Activated CD4-positive, alpha-beta T cell treated with anti-CD3 and anti-CD28 coated beads, Interleukin-2, amount 50 U/mL, for 1 hour (primary cell): ENCODE measurements around the gene WWOX.

Experiments
- DNase-seq: peaks from one replicate; pipeline ENCODE4 v3.0.0-alpha.2; 2020

Gene WWOX

GRCh38 chr16:78445818-78446217, 346.4 kb downstream of the WWOX start:
- no peak for DNase-seq

- DNase-seq: no peak
Measured at GRCh38 chr16:78446486-78446885, 347.0 kb downstream of the WWOX start.

DNA sequence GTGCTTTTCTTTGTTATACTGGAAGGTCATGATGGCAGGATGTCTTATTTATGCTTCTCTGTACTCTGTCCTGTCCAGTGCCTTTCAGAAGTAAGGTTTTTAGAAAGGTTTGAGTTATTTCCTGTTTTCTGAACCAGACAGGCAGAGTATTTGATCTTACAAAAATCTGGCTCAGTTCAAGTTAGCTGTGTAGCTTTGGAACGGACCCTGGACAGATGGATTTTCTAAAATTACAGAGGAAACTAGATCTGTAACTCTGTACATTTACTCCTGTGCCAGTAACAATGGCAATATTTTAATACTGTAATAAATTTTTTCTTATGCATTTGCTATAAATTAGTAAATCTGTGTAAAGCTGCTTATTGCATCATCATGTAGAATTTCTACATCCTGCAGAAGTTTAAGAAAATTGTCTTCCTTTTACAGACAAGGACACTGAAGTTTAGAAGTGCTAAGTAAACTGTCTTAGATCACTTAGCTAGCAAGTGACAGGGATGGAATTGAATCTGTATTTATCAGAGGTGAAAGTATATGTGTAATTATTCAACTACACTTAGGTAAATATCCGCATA, 347.6 kb downstream of the WWOX start:
- DNase-seq: no peak

DNA sequence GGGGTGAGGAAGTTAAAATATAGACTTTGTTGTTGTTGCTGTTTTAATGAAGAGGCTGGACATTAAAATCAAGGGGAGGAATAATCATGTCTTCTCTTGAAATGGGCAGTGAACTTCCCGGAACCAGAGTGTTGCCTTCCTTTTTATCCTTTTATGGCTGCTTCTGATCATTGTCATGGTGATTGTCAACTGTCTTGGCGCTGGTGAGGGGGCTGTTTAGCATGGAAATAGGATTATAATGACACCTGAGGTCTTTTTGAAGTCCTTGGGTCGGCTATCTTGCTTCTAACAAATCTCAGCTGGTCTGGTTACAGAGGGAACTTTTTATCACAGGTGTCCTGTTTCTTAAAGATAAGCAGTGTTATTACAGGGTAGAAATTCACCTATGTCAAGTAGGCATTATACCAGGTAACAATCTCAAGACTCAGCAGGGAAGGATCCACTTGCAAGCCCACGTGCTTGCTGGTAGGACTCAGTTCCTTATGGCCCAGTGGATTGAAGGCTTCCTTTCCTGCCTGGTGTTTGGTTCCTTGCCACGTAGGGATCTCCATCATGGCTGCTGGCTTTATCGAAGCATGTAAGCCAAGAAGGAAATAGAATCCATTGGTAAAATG, 349.3 kb downstream of the WWOX start:
- DNase-seq: no peak

DNA sequence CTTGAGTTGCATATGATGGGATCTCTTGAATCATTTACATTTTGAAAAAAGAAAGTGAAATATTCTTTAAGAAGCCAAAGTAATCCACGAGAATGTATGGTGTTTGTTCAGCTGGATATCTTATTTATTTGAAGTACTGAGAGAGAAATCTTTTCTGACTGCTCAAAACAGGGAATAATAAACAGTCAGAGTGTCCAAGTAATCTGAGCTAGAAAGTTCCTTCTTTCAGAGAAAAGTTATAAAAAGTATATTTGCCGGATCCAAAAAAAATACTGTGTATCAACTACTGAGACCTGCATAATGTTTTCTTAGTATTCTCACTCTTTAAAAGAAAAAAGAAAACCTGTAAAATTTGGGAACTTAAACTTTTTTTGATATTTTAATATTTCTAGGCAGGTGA, 350.8 kb downstream of the WWOX start:
- DNase-seq: no peak

GRCh38 chr16:78452025-78452555, 352.6 kb downstream of the WWOX start:
- DNase-seq: no peak

DNA sequence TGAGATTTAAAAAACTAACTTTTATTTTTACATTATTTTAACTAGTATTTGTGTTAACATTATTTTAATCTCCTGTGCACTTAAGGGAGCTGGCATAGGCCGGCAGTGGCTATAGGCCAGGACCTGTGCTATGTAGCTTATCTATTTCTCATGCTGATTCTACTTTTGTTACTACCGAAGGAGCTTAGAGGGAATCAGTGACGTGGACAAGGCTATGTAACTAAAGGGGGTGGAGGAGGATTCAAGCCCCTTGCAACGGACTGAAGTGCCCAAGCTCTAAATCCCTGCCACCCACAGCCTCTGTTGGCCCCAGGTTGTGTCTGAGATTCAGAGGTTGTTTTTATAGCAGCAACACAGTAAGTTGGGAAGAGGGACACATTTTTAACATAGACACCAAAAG, 356.4 kb downstream of the WWOX start:
- no peak for DNase-seq

DNA sequence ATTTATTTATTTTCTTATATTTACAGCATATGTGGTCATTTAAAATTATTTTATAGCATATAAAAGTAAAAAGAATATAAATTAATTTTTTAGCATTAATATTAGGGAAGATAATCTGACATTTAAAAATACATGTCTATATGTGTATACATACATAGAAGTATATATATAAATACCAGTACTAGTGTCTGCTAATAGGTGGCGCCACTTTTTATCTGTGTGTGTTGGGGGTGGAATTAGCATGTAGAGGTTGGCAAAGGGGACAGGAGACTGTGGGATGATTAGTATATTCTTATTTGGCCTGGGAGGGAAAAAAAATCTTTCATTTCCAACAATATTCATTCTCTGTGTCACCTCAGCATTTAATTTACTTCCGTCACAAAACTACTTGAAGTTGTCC, 359.1 kb downstream of the WWOX start:
- no peak for DNase-seq

DNA sequence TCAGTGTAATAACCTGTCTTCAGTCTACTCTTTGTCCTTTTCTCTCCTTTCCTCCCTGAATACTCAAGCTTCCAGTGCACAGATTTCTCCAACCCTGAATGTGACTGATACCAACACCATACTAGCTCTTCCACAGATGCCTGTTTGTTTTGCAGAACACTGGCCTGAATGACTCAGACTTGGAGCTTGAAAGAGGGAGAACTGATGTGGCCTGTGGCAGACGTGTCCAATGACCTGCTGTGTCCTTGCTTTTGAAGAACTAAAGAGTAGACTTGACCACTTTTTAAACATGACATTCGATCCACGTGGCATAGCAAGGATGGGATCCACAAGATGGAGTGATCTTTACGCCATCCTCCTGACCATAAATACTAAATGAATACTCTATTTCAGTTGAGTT, 361.0 kb downstream of the WWOX start:
- no peak for DNase-seq

GRCh38 chr16:78461087-78461486, 361.6 kb downstream of the WWOX start:
- no peak for DNase-seq

DNA sequence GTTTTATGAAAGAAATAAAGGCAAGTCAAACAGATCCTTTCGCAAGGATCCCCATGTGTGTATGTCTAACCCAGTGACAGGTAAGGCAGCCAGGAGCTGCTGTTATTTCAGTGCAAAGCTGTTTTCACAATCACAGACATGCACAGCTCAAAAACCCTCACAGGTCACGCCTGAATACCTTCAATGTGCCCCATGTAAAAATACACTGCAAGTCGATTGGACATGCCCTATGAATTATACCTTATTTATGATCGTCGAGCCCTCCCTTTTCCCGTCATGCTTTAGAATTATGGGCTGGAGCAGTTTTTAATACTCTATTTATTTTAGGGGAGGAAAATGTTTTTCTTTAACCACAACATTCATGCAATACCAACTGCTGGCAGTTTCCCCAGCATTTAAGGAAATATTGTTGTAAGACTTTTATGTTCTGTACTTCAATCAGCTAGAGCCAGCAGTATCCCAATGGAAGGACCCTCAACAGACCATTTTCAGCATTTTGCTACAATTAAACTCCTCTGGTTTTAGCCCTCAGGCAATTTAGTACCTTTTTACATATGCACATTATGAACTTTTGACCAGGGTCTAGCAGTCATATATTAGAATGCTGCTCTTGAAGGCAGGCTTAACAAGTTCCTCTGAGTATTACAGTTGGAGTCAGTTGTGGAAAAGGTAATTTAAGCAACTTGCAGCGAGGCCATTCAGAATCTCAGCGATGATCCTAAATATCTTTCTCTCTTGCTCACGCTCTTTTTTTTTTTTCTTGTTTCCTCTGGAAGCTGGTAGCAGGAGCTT, 362.2 kb downstream of the WWOX start:
- DNase-seq: no peak

- DNase-seq: no peak
Measured at GRCh38 chr16:78462288-78463208, 363.1 kb downstream of the WWOX start.

DNA sequence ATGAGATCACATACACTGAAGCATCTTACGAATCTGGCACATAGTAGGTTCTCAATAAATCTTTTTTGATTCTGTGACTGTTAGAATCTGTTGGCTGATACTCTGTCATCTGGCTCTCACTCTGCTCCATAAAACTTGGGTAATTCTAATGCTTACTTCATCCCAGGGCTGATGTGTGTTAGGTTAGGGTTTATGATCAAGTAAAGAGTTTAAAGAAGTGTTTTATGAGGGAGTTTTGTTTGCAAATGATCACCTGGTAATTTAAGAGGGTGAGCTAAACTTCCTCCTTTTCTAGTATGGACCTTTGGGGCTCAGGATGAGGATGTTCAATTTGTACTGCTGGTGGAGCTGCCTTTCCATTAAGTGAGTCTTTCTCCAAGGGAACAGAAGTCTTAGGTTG, 364.1 kb downstream of the WWOX start:
- no peak for DNase-seq

- DNase-seq: no peak
Measured at GRCh38 chr16:78464833-78465232, 365.4 kb downstream of the WWOX start.

- no peak for DNase-seq
Measured at GRCh38 chr16:78465730-78466129, 366.3 kb downstream of the WWOX start.

- no peak for DNase-seq
Measured at GRCh38 chr16:78469787-78470186, 370.3 kb downstream of the WWOX start.

DNA sequence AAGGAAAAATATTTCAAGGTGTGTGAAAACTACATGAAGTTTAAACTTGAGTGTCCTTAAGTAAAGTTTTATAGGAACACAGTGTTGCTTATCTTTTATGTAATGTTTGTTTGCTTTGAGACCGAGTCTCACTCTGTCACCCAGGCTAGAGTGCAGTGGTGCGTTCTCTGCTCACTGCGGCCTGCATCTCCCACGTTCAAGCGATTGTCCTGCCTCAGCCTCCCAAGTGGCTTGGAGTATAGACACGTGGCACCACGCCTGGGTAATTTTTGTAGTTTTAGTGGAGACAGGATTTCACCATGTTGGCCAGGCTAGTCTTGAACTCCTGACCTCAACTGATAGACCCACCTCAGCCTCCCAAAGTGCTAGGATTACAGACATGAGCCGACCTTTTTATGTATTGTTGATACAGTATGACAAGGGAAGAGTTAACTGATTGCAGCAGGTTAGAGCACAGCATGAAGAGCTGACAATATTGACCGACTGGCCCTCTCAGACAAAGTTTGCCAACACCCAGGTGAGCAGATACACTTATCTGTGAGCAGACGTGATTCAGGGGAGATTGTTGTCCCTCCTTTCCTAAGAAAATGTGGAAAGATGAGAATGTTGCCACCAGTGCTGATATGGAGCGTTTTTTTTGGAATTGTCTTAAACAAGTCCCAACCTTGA, 373.7 kb downstream of the WWOX start:
- no peak for DNase-seq

DNA sequence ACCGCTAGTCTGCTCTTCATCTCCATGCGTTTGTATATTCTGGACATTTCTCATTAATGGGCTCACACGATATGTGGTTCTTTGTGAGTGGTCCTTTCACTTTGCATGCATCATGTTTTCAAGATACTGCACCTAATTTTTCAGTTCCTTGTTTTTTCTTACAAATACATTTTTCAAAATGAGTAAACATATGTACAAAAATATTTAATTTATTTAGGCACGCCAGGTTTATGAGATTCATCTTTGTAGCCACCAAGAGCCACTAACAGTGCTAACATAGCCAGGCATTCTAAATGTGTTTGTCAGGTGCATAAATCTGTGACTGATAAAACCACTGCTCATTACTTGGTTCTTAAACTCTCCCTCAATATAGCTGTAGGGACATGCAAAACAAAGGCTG, 375.3 kb downstream of the WWOX start:
- DNase-seq: no peak

- no peak for DNase-seq
Measured at GRCh38 chr16:78476615-78477014, 377.2 kb downstream of the WWOX start.

- DNase-seq: no peak
Measured at GRCh38 chr16:78478267-78478861, 378.9 kb downstream of the WWOX start.

DNA sequence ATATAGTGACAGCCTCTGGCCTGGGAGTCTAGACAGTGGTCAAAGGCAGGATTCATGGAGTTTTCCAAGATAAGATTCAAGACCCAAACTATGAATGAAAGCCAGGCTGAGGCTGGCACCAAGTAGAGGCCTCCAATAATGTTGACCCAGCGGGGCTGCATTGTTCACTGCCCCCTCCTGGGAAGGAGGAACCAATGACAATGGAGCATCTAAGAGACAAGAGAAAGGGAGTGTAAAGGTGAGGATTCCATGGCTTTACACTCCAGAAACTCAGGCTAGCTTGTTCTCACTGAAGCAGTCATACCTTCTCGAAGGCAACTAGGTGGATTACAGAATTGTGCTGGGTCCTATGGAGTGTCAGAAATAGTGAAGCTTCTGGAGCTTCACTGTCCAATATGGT, 380.3 kb downstream of the WWOX start:
- no peak for DNase-seq

DNA sequence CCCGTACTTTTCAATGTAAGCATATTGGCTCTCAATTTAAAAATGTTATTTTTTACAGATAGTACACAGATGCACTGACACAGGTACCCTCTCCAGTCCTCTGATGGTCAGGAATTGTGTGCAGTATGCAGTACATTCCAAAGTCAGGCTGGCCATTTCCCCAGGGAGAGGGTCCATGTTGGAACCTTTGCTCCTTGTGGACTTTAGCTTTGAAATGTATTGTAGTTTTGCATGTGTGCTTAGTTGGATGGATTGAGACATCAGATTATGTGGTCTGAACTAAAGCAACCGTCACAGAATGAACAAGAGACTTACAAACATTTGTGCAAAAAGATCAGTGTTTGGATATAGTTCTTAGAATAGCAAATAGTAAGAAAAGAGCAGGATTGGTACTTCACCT, 381.1 kb downstream of the WWOX start:
- no peak for DNase-seq
